SK-N-SH (cell line): ENCODE data around the gene SH2D3A.

ENCODE experiments used
- CHD2 ChIP-seq: fragments of 150-350 bp; IDR thresholded peaks from 2 replicates; pipeline ENCODE4 v1.6.1; 2018; ENCODE audit warnings: low read length; ENCODE audit not compliant: partially characterized antibody
- EZH2phosphoT487 ChIP-seq: fragments of 200-600 bp; sonication (generic); IDR thresholded peaks from 2 replicates; pipeline ENCODE4 v1.6.1; 2017; ENCODE audit warnings: low read depth, mixed run types, mild to moderate bottlenecking, antibody characterized with exemption, moderate library complexity, borderline replicate concordance
- FOXM1 ChIP-seq: IDR thresholded peaks from 2 replicates; pipeline ENCODE4 v1.4.0; 2012; ENCODE audit warnings: low read depth, mild to moderate bottlenecking
- MAX ChIP-seq: IDR thresholded peaks from 2 replicates; pipeline ENCODE4 v1.4.0; 2012; ENCODE audit warnings: low read depth
- RAD21 ChIP-seq: IDR thresholded peaks from 2 replicates; pipeline ENCODE4 v1.6.1; 2012; ENCODE audit warnings: mild to moderate bottlenecking, low read length
- RCOR1 ChIP-seq: fragments of 150-350 bp; IDR thresholded peaks from 2 replicates; pipeline ENCODE4 v1.6.1; 2017; ENCODE audit warnings: antibody characterized with exemption, low read length
- SIN3A ChIP-seq: IDR thresholded peaks from 2 replicates; pipeline ENCODE4 v1.6.1; 2012; ENCODE audit warnings: low read depth, mild to moderate bottlenecking, low read length, moderate library complexity, borderline replicate concordance
- TF ChIP-seq, protein P1 (sequence below): fragments of 200-600 bp; sonication (generic); IDR thresholded peaks from 2 replicates; pipeline ENCODE4 v1.6.1; 2017; ENCODE audit warnings: antibody characterized with exemption, mild to moderate bottlenecking, moderate library complexity
- TF ChIP-seq, protein P2 (sequence below): IDR thresholded peaks from 2 replicates; pipeline ENCODE4; 2012

DNA sequence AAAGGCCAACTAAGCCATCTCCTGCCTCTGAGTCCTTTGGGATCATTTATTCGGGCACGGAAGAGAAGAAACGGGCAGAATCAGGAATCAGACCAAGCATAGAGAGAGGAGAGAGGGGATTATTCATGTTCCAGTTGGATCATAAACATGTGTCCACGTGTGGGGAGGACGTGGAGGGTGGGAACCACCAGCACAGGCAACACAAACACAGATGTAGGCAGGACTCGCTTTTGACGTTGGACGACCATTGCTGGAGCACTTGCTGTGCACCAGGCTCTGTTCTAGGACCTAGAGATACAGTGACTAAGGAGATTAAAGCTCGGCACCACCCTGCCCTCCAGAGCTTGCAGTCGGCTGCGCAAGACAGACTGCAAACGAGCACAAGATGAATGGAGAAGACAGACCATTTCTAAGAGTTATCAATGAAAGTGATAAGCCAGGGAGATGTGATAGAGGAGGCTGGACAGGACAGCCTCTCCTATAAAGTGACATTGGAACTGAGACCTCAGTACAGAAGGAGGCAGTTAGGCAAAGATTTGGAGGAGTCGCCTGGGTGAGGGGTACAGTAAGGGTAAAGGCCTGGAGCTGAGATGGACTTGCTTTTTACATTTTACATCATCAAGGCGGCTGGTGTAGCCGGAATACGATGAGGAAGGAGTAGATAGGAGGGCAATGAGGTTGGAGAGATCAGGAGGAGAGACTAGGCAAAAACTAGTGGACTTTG is 716 bp downstream of the SH2D3A start:
- TF ChIP-seq, protein P1, sequence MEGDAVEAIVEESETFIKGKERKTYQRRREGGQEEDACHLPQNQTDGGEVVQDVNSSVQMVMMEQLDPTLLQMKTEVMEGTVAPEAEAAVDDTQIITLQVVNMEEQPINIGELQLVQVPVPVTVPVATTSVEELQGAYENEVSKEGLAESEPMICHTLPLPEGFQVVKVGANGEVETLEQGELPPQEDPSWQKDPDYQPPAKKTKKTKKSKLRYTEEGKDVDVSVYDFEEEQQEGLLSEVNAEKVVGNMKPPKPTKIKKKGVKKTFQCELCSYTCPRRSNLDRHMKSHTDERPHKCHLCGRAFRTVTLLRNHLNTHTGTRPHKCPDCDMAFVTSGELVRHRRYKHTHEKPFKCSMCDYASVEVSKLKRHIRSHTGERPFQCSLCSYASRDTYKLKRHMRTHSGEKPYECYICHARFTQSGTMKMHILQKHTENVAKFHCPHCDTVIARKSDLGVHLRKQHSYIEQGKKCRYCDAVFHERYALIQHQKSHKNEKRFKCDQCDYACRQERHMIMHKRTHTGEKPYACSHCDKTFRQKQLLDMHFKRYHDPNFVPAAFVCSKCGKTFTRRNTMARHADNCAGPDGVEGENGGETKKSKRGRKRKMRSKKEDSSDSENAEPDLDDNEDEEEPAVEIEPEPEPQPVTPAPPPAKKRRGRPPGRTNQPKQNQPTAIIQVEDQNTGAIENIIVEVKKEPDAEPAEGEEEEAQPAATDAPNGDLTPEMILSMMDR: no peak
- TF ChIP-seq SIN3A (no peak), EZH2phosphoT487 (no peak), RAD21 (no peak), FOXM1 (no peak), MAX (no peak), RCOR1 (no peak), CHD2 (no peak)
- TF ChIP-seq, protein P2, sequence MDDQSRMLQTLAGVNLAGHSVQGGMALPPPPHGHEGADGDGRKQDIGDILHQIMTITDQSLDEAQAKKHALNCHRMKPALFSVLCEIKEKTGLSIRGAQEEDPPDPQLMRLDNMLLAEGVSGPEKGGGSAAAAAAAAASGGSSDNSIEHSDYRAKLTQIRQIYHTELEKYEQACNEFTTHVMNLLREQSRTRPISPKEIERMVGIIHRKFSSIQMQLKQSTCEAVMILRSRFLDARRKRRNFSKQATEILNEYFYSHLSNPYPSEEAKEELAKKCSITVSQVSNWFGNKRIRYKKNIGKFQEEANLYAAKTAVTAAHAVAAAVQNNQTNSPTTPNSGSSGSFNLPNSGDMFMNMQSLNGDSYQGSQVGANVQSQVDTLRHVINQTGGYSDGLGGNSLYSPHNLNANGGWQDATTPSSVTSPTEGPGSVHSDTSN: no peak
